ENCODE results near the gene RNF38.

GRCh38 chr9:36382484-36382883 is 17.6 kb downstream of the RNF38 start:
- no peak for TF ChIP-seq POLR2A (IDR thresholded peaks at IDR 0.05)
- no peak for TF ChIP-seq CTCF (IDR thresholded peaks at IDR 0.05)

All from lower leg skin (tissue), 3 donors.